Cardiac muscle cell (in vitro differentiated cells and primary cell): ENCODE results near the gene ZNRD2. TPM values are rescaled to one million over a fixed set of nuclear protein-coding genes. Genes with fewer than 3 reads are reported as not detected.
"Not testable (repeated sequence)": the region's sequence is repeated elsewhere in the genome, so short reads cannot be mapped to it uniquely, and the experiment has no call there.

Source experiments
- DNase-seq, 2 donors: peaks; one replicate each; pipeline versions ENCODE4 v3.0.0 to v3.0.0-alpha.2; 2010 to 2017; ENCODE audit warnings: low read depth in 1 of 2, low spot score in 1 of 2
- H3K27ac ChIP-seq: fragments of 200-600 bp; sonication (generic); 2 replicates; pipeline ENCODE4 v1.5.1; 2016
- H3K27me3 ChIP-seq: fragments of 200-600 bp; sonication (generic); 2 replicates; pipeline ENCODE4 v1.6.0; 2016; ENCODE audit warnings: control low read depth
- H3K36me3 ChIP-seq: fragments of 200-600 bp; sonication (generic); 2 replicates; pipeline ENCODE4 v1.5.1; 2016; ENCODE audit warnings: control low read depth
- H3K4me1 ChIP-seq: fragments of 200-600 bp; sonication (generic); 2 replicates; pipeline ENCODE4 v1.8.1; 2017; ENCODE audit warnings: low read depth, mild to moderate bottlenecking, mixed run types
- H3K4me3 ChIP-seq: fragments of 200-600 bp; sonication (generic); 2 replicates; pipeline ENCODE4 v1.5.1; 2016; ENCODE audit warnings: mild to moderate bottlenecking
- H3K9me3 ChIP-seq: fragments of 200-600 bp; sonication (generic); 2 replicates; pipeline ENCODE4 v1.5.1; 2017; ENCODE audit warnings: low read depth, mild to moderate bottlenecking, control low read depth
- CTCF ChIP-seq: IDR thresholded peaks from 2 replicates; pipeline ENCODE4 v1.5.1; 2012; ENCODE audit warnings: low read depth, mild to moderate bottlenecking, low read length
- polyA plus RNA-seq: library from polyadenylated mRNA; unstranded; fragments of >200 nt; fragmentation: Nextera tagmentation; extraction: Ambion mirVana; gene quantifications from 2 replicates; pipeline ENCODE4 v1.2.1, GENCODE V29; 2016
- total RNA-seq: library from RNA; depleted of rRNA; stranded (reverse); fragments of >200 nt; gene quantifications from 2 replicates; pipeline ENCODE4 v1.2.3, GENCODE V29; 2016

ZNRD2 gene, protein sequence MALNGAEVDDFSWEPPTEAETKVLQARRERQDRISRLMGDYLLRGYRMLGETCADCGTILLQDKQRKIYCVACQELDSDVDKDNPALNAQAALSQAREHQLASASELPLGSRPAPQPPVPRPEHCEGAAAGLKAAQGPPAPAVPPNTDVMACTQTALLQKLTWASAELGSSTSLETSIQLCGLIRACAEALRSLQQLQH
- total RNA-seq (56.6 and 57.4 TPM in 2 replicates), polyA plus RNA-seq (55.7 and 70.5 TPM in 2 replicates)

DNA sequence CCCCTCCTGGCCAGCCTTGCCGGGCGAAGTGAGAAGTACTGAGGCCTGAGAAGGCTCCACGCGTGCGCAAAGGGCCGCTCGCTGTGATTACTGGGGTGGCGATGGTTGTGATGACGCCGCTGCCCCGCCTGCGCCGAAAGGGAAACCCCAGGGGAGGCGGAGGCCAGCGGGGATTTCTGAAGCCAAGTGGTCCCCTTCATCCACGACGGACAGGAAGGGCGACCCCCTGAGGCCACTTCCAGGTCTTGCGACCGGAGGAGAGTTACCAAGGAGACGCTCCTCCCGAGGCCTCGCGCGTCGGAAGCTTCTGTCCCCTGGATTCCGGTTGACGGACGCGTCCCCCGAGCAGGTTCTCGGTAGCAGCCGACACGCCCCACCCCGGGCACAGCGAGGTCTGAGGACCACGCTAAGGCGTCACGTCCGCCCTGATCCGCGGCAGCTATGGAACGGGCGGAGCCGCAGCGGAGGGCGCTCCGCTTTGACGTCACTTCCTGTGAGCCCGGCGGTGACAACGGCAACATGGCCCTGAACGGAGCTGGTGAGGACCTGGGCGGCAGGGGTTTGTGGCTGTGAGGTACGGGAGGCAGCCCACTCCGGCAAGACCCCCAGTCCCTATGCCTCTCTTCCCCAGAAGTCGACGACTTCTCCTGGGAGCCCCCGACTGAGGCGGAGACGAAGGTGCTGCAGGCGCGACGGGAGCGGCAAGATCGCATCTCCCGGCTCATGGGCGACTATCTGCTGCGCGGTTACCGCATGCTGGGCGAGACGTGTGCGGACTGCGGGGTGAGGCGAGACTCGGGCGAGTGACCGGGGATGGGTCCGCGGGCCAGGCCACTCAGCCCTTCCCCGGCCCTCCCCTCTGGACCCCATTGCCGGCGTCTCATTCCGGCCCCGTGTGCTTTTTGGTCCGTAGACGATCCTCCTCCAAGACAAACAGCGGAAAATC is at the start of gene ZNRD2:
ZNRD2 (plus strand) TSS at position 505 of the 946 bp plus-strand sequence; CDS start at position 520, 15 bp downstream.
- peaks cover 24% of the 10 kb centered on the region for H3K4me1 ChIP-seq
- H3K27ac ChIP-seq: peak within 1 kb of the TSS; percentile 80
- H3K36me3 ChIP-seq: no peaks in the 10 kb centered on the region
- H3K4me3 ChIP-seq: peak within 1 kb of the TSS; percentile 91
- no peaks in the 10 kb centered on the region for H3K9me3 ChIP-seq
- TF ChIP-seq CTCF: peak; percentile 33
- DNase-seq: peak; percentile 99
- H3K27me3 ChIP-seq: peaks cover 4% of the 10 kb centered on the region

- H3K4me1 ChIP-seq: peaks cover 31% of the 10 kb centered on the region
- H3K4me3 ChIP-seq, H3K9me3 ChIP-seq, H3K36me3 ChIP-seq, H3K27me3 ChIP-seq: not testable (repeated sequence)
- DNase-seq: peak; percentile 51 to 62
- H3K27ac ChIP-seq: peak overlapping the region; percentile 85
Observed at GRCh38 chr11:65521777-65522521, 48.3 kb upstream of the ZNRD2 start.

DNA sequence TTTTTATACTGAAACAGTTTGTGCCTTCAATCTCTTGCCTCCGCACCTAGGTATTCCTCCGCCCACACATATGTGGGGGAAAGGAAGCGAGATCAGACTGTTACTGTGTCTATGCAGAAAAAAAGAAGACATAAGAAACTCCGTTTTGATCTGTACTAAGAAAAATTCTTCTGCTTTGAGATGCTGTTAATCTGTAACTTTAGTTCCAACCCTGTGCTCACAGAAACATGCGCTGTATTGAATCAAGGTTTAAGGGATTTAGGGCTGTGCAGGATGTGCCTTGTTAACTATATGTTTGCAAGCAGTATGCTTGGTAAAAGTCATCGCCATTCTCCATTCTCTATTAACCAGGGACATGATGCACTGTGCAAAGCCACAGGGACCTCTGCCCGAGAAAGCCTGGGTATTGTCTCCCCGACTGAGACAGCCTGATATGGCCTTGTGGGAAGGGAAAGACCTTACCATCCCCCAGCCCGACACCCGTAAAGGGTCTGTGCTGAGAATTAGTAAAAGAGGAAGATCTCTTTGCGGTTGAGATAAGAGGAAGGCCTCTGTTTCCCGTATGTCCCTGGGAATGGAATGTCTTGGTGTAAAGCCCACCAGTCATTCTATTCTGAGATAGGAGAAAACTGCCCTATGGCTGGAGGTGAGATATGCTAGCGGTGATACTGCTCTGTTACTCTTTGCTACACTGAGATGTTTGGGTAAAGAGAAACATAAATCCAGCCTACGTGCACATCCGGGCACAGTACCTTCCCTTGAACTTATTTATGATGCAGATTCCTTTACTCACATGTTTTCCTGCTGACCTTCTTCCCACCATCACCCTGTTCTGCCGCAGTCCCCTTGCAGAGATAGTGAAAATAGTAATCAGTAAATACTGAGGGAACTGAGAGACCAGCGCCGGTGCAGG is 47.3 kb upstream of the ZNRD2 start:
- not testable (repeated sequence) for H3K27me3 ChIP-seq, H3K4me3 ChIP-seq
- peak overlapping the region; percentile 85 for H3K27ac ChIP-seq

DNA sequence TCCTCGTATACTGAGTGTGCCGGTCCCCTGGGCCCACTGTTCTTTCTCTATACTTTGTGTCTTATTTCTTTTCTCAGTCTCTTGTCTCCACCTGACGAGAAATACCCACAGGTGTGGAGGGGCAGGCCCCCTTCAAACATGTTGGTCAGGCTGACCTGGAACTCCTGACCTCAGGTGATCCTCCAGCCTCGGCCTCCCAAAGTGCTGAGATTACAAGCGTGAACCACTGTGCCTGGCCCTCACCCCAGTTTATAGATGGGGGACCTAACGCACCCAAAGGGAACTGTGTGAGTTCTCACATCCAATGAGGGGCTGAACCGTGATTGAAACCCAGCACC is 46.7 kb upstream of the ZNRD2 start:
- Histone ChIP-seq H3K4me1 (peaks cover 31% of the 10 kb centered on the region), H3K27ac (peak overlapping the region; percentile 85)
- not testable (repeated sequence) for H3K9me3 ChIP-seq, H3K4me3 ChIP-seq, H3K27me3 ChIP-seq, DNase-seq, H3K36me3 ChIP-seq

More for the DNA sequence above, 47.3 kb upstream of the ZNRD2 start:
- peak in 1 of 2 donors; percentile 58 for DNase-seq
- H3K4me1 ChIP-seq: peaks cover 31% of the 10 kb centered on the region
- H3K36me3 ChIP-seq, H3K9me3 ChIP-seq: not testable (repeated sequence)

DNA sequence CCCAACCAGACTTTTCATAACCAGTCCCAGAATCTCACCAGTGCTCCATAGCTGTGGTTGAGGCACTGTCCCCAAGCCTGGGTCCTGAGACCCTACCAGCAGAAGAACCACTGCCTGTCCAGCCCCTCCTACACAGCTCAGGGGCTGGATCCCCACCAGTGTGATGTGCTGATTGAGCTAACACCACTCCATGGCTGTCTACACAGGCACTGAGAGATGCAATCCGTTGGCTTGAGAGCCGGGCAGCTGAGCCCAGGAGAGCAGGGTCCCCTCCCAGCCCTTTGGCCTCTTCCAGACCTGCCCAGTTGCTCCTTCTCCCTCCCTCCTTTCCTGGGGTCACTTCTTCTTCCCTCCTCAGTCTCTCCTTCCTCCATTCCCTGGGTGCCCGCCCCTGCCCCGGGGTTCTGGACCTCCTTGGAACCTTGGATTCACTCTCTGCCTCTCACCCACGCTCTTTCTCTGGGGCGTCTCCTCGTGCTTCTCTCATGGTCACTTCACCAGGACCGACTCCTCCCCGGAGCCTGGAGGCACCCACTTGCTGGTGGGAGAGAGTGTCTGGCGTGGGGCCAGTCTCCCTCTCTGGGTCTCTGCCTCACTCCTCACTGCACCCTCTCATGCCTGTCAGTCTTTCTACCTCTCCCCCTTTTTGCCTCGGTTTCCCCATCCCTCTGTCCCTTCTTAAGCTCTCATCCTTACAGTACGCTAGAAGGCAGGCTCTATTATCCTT is 46.1 kb upstream of the ZNRD2 start:
- no peak for DNase-seq
- H3K4me3 ChIP-seq: peak overlapping the region; percentile 16
- TF ChIP-seq CTCF: no peak
- peaks cover 31% of the 10 kb centered on the region for H3K4me1 ChIP-seq
- H3K27ac ChIP-seq: peak overlapping the region; percentile 85
- no peaks in the 10 kb centered on the region for H3K27me3 ChIP-seq
- H3K36me3 ChIP-seq: peaks cover 8% of the 10 kb centered on the region
- no peaks in the 10 kb centered on the region for H3K9me3 ChIP-seq

DNA sequence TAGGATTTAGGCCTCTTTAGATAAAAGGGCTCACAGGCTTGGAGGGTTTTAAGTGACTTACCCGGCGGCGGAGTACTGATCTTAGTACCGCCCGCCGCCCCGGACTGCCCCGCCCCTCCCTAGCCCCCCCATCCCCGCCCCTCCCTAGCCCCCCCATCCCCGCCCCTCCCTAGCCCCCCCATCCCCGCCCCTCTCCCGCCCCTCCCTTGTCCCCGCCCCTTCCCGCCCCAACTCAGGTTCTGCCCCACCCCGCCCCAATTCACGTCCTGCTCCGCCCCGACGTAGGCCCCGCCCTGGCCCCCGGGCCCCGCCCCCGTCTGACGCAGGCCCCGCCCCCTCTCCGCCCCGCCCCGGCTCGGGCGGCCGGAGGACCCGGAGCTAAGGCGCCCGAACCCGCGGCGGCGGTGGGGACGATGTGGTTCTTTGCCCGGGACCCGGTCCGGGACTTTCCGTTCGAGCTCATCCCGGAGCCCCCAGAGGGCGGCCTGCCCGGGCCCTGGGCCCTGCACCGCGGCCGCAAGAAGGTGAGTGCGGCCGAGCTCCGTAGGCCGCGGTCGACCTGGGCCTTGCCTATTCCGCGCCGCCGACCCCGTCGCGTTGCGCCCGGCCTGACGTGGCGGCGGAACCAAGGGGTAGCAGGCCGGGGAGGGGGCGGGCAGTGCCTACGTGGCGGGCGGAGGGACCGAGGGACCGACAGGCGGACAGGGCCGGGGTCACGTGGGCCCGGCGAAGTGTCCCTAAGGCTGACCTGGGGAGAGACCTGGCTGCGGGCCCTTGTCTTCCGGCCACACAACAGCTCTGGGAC is 45.3 kb upstream of the ZNRD2 start, which contains the start of gene SCYL1:
SCYL1 (plus strand) TSS at position 343 of the 805 bp plus-strand sequence; CDS start at position 414, 71 bp downstream.
- Histone ChIP-seq H3K9me3 (no peaks in the 10 kb centered on the region), H3K27me3 (no peaks in the 10 kb centered on the region), H3K27ac (peak within 1 kb of the TSS; percentile 98), H3K36me3 (peaks cover 8% of the 10 kb centered on the region), H3K4me1 (peaks cover 31% of the 10 kb centered on the region), H3K4me3 (peak within 1 kb of the TSS; percentile 99)
- DNase-seq: peak; percentile 88 to 90
- TF ChIP-seq CTCF: no peak
